ENCODE measurements around the gene ENTPD5.
A peak's percentile ranks its signal among the peaks of the same experiment; 100 is the strongest.
"Not testable (repeated sequence)": the region's sequence is repeated elsewhere in the genome, so short reads cannot be mapped to it uniquely, and the experiment has no call there.

ENTPD5 gene

DNA sequence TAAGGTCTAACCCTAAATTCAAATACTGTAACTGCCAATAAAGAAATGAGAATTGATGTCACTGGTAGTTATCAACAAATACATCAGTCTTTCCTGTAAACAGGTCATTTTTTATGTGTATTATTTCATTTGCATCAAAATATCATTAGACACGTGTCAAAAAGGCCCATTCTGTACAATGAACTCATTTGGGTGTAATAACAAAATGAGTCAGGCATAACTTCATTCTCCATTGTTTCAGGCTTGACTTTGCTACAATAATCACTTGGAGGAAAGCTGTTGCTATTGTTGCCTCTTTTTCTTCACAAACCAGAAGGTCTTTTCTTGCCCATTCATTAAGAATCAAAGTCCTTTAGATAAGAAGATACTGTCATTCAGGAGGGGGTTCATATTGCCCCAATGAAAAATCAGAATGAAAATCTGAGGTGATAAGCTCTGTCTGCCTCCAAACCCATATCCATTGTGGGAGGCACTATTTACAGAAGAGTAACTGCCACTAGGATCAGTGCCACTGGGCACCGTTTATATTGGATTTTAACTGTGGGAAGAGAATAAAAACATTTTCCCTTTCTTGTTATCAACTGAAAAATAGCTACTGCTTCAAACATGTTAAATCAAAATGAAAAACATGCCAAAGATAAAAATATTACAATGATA lies 10.1 kb downstream of the ENTPD5 start:
- no peak for DNase-seq (ENCODE audit: low read depth in 1 of 2, low spot score in 1 of 2)

DNA sequence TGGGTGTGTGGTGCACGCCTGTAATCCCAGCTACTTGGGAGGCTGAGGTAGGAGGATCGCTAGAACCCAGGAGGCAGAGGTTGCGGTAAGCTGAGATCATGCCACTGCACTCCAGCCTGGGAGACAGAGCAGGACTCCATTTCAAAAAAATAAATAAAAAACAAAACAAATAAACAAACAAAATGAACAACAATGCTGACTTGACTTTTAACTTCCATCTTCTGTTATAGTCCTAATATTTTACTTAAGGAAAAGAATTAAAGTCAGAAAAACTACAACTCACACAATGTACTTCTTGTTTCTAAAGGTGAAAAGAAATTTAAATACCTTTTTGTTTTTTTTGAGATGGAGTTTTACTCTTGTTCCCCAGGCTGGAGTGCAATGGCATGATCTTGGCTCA lies 13.4 kb downstream of the ENTPD5 start:
- DNase-seq (ENCODE audit: low read depth in 1 of 2, low spot score in 1 of 2): not testable (repeated sequence)

DNA sequence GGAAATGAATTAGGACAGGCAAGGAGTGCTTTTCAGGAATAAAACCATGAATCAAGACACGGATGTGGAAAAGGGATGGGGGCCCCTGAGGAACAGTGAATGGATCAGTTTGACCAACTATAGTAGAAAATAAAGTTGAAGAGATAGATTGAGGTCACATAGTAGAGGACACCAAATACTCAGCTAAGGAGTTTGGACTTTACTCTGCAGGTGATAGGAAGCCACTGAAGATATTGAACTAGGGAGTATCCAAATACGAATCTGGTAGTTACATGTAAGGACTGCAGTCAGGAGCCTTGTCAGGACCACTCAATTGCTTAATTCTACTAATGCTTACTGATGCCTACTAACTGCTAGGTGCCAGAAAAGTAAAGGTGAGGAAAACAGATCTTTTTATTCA lies 20.4 kb downstream of the ENTPD5 start:
- DNase-seq (ENCODE audit: low read depth in 1 of 2, low spot score in 1 of 2): no peak

DNA sequence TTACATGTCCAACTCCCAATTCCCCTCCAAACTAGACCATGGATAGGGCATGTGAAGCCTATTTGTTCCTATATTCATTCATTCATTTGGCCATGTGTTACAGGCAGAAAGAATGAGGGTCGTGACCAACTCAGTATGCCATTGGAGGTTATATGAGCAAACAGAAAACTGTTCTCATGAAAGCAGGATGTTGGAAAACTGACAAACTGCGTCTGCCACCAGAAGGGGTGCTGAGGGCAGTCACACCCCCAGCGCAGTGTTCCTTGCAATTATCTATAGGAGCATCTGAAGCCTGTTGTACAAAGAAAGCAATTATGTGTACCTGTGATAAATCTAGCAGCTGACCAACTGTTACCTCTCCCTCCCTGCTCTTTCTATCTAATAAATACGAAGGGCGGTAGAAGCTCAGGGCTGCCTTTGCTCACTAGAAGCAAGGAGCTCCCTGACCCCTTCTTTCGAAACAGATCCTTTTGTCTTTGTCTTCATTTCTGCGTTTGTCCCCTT lies 21.1 kb downstream of the ENTPD5 start:
- DNase-seq (ENCODE audit: low read depth in 1 of 2, low spot score in 1 of 2): no peak

DNA sequence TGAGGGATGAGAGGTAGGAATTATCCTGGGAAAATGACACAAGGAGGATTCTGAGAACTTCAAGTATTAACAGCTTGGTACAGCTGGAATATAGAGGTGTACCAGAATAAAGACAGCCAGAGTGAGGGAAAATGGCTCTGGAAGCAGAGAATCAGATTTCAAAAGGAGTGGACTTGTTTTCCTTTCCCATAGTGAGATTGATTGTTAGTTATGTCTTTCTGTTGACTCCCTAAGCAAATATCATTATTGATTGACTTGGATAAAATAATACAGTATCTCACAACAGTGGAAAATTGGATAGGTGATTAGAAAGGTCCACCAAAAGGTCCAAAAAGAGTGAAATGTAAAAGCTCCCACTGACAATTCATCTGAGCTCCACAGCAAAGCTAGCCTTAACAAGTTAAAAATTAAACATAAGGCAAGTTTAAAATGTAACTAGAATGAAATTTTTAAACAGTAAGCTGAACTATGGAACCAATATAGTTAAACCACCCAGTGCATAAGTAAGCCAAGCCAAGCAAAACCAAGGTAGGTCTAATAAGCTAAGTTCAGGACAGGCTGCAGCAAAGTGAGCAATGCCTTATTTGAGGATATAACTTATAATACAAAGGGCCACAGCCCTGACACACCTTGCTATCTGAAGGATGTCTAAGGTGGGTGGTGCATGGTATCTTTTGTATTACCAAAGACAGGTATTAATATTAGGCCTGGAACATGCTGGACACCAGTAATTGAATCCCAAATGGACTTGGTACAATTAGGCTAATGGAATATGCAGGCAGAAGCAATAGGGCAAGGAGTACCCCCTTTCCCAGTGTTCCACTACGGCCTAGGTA lies 21.8 kb downstream of the ENTPD5 start:
- DNase-seq (ENCODE audit: low read depth in 1 of 2, low spot score in 1 of 2): no peak

DNA sequence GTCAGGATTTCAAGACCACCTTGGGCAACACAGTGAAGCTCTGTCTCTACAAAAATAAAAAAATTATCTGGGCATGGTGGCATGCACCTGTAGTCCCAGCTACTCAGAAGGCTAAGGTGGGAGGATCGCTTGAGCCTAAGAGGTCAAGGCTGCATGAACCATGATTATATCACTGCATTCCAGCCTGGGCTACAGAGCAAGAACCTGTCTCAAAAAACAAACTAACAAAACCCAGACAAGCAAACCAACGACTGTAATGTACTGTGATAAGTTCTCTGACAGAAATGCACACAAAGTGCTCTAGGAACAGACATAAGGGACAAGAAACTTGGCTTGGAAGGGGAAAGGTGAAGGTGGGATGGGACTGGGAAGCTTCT lies 22.4 kb downstream of the ENTPD5 start:
- DNase-seq (ENCODE audit: low read depth in 1 of 2, low spot score in 1 of 2): no peak

DNA sequence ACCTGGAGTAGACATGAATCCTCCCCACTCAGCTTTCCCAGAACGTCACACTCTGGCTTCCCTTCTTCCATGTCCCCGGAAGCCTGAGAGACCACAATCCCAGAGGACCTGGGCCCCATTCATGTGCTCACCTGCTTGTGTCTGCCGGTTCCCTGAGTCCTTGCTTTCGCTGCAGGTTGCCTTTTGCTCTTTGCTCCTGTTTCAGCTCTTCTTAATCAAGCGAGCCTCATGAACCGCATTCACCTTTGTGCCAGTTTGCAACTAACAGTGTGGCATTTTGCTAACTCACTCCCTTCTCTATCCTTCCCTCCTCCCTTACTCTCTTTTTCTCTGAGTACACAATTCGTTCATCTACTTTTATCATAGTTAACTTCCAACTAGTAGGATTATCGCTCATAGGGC lies 23.1 kb downstream of the ENTPD5 start:
- DNase-seq (ENCODE audit: low read depth in 1 of 2, low spot score in 1 of 2): no peak

DNA sequence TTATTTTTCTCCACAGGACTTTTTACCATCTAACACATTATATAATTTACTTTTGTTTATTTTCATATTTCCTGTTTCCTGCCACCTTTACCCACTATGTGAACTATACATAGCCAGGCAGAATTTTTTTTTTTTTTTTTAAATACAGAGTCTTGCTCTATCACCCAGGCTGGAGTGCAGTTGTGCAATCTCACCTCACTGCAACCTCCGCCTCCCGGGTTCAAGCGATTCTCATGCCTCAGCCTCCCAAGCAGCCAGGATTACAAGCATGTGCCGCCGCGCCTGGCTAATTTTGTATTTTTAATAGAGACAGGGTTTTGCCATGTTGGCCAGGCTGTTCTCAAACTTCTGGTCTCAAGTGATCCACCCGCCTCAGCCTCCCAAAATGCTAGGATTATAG lies 24.2 kb downstream of the ENTPD5 start:
- not testable (repeated sequence) for DNase-seq (ENCODE audit: low read depth in 1 of 2, low spot score in 1 of 2)

DNA sequence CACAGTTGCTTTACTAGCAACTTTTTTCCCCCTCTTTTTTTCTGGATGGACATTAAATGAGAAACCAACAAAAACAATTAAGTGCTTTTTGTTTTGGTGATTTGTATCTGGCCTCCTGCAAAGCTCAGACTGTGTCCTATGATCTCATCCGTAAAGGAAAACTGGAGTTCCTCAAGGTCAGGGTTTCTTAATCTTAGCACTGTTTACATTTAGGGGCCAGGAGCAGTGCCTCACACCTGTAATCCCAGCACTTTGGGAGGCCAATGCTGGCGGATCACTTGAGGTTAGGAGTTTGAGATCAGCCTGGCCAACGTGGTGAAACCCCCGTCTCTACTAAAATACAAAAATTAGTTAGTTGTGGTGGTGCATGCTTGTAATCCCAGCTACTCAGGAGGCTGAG lies 28.0 kb downstream of the ENTPD5 start:
- no peak for DNase-seq (ENCODE audit: low read depth in 1 of 2, low spot score in 1 of 2)

DNA sequence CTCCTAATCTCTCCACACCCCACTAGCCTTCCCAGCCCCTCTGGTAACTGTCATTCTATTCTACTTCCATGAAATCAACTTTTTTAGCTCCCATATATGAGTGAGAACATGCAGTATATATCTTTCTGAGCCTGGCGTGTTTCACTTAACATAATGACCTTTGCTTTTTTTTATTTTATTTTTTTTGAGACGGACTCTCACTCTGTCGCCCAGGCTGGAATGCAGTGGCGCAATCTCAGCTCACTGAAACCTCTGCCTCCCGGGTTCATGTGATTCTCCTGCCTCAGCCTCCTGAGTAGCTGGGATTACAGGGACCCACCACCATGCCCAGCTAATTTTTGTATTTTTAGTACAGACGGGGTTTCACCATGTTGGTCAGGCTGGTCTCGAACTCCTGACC lies 30.4 kb downstream of the ENTPD5 start:
- not testable (repeated sequence) for DNase-seq (ENCODE audit: low read depth in 1 of 2, low spot score in 1 of 2)

DNA sequence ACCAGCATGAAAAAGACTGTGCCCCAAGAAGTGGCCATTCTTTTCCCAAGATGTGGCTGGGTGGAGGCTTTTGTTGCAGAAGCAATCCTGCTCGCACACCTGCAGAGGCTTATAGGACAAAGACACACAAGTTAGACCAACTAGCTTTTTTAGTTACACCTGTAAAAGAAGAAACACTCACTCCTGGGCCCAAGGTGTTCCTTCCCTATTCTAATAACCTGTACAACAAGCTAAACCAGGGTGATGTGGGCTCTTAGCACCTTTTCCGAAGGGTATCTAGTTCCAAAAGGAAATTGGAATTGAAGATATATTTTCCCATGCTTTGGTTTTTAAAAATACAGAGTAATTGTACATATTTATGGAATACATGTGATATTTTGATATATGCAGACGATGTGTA lies 31.0 kb downstream of the ENTPD5 start:
- no peak for DNase-seq (ENCODE audit: low read depth in 1 of 2, low spot score in 1 of 2)

DNA sequence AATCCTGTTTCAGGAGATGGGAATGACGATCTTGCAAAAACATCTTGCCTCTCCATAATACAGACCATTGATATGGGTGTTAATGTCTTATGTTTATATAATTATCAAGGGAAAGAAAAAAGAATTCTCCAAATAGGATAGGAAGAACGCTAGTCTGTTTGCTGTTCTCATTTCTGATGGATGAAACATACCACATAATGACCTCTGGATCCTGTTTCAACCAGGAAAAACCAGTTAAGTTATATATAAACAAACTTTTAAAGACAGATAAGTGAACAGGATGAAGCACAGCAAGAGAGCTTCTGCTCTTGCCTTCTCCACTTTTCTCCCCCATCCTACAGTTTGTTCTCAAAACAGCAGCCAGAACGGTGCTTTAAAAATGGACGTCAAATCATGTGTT lies 41.2 kb downstream of the ENTPD5 start:
- DNase-seq (ENCODE audit: low read depth in 1 of 2, low spot score in 1 of 2): no peak

DNA sequence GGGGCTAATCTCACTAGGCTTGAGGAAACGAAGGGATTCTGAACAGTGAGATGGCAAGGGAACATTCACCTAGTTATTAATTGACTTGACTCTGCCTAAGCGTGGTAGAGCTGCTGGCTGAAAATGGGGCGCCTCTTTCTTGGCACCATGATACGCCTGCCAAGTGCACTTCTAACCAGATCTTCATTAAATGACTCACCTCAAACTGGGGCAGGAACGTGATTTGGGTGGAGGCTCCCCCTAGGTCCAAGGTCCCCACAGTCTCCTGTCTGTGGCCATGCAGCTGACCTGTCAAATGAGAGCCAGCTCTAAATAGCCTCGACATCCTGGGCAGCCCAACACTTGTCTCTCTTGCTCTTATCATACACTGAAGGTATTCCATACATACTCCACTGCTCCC lies 43.0 kb downstream of the ENTPD5 start:
- no peak for DNase-seq (ENCODE audit: low read depth in 1 of 2, low spot score in 1 of 2)

DNA sequence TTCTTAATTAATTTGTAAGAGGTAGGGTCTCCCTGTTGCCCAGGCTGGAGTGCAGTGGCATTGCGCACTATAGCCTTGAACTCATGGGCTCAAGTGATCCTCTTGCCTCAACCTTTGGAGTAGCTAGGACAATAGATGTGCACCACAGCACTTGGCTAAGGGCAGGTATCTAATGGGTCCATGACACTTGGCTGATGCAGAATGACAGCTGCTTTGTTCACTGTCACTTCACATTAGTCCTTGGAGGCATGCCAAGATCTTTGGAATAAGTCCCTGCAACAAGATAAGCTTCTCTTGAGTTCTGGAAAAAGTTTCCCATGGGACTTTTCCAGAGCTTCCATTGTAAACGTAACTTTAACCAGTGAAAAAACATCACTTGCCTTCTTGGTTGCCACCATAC lies 45.6 kb downstream of the ENTPD5 start:
- DNase-seq (ENCODE audit: low read depth in 1 of 2, low spot score in 1 of 2): no peak

DNA sequence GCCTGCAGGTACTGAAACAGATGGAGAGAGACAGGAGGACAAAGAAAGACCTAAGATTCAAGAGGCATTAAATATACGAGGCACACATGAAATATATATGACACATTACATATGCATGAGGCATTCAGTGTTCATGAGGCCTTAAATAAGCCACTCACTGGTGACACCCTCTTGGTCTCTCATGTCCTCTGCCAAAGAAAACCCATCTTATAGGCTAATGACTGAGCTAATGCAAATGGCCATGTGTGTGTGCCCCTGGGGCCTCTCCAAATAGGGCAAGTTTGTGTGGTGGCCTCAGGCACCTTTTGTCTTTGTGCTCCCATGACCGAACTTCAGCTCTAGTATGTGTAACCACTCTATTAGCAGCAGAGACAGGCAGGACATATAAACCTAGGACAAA lies 50.2 kb downstream of the ENTPD5 start:
- no peak for DNase-seq (ENCODE audit: low read depth in 1 of 2, low spot score in 1 of 2)

DNA sequence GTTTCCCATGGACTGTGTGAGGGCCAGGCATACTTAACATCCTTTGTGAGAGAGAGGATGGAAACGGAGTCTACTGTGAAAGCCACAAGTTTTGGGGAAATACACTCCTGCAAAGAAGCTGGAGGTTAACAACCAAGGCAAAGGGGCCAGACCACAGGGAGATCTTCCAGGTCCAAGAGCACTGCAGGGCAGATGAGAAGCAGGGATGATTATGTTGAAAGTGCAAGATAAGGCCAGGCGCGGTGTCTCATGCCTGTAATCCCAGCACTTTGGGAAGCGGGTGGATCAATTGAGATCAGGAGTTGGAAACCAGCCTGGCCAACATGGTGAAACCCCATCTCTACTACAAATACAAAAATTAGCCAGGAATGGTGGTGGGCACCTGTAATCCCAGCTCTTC lies 53.9 kb downstream of the ENTPD5 start:
- DNase-seq (ENCODE audit: low read depth in 1 of 2, low spot score in 1 of 2): no peak

DNA sequence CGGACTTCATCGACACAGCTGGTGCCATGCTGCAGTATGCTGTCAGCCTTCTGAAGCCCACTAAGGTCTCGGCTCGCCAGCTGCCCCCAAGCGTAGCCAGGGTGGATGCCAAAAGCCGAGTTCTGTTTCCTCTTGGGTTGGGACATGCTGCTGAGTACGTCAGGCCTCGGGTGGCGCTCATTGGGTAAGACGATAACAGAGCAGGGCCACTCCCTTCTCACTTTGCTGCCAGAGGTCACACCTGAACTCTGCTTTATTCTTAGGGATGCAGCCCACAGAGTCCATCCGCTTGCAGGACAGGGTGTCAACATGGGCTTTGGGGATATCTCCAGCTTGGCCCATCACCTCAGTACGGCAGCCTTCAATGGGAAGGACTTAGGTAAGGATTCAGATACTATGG lies 57.9 kb downstream of the ENTPD5 start:
- DNase-seq (ENCODE audit: low read depth in 1 of 2, low spot score in 1 of 2): no peak

DNA sequence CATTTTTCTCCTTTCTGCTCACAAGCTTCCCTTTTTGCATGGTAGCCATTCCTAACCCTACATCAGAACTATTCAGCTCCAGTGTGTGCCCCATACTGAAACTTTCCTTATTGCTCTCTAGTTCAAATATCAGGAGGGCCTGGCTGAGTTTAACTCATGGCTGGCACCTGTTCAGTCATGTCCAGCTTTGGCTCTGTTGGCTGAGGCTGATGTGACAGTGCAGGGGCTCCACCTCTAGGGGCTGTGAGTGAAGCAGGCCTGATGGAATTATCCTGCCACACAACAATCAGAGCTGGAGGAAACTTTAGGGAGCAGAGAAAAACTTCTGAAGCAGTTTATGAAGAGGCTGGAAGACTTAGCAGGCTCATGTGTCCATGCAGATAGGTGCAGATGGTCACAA lies 60.5 kb downstream of the ENTPD5 start:
- no peak for DNase-seq (ENCODE audit: low read depth in 1 of 2, low spot score in 1 of 2)

DNA sequence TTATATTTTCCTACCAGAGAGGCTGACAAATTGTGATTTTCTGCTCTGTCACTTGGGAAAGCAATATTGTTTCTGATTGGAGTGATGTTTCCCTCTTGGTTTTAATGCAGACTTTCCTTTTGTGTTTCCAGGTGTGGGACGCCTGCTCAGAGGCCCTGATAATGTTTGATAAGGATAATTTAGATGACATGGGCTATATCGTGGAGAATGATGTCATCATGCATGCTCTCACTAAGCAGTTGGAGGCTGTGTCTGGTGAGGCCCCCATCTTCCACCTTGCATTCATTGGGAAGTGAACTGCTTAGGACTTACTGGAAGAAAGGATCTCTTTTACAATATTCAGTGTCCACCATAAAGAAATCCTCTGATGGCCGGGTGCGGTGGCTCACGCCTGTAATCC lies 63.4 kb downstream of the ENTPD5 start:
- no peak for DNase-seq (ENCODE audit: low read depth in 1 of 2, low spot score in 1 of 2)

DNA sequence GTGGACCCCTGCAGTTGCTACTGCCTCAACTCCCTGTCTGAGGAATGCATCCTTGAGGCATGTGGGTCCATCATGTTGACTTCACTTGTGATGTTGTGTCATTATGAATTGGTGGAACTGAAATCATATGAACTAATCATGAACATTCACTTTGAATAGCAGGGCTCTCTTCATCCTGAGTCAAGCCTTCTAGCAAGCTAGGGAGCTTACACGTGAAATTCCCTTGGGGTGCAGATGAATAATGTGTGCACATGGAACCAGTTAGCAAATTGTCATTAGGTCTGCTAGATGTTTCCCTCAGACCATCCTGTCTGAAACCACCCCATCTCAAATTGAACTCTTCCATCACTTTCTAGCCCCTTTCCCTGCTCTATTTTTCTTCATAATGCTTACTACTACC lies 65.4 kb downstream of the ENTPD5 start:
- DNase-seq (ENCODE audit: low read depth in 1 of 2, low spot score in 1 of 2): no peak

DNA sequence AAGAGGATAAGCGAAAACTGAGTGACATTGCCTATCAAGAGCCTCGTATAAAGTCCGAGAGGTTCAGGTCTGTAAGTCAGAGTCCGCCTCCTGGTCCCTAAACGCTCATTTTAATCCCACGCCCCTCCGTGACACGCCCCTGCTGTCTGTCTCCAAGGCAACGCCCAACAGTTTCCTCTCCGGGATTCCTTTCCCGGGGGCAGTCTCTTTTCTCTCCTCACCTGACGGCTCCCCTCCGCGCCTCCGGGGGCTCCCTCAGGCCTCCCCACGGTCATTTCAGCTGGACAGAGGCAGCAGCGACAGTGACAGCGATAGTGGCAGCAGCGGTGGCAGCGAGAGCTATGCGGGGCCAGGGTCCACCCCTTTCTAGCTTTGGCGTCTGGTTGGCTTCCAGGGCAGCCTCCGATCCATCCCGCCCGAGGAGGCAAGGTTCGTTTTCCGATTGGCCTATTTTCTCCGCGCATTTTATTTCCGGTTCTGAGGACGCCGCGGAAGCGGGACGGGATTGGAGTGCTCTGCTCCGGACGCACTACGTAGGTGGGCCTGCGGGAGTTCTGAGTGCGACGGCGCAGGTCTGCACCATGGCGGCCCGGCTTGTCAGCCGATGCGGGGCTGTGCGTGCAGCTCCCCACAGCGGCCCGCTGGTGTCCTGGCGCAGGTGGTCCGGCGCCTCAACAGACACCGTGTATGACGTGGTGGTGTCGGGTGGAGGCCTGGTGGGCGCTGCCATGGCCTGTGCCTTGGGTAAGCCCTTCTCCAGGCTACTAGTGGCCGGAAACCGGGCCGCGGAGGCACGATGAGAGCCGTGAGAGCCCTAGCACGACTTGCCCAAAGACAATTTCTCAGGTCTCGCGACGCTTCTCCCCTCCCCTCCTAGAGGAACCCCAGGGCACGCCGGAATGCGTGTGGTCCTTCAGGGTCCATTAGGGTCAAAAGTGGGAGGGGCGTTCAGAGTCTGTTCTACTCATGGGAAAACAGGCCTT lies 69.0 kb downstream of the ENTPD5 start, which contains the start of the genes COQ6 and FAM161B:
Gene COQ6 (plus strand): TSS at position 551 of the 983 bp plus-strand sequence. CDS start 31 bp downstream, at position 582.
Gene FAM161B (minus strand): TSS at position 343 of the 983 bp plus-strand sequence. CDS start 68 bp downstream, at position 275.
- peak; percentile 77 to 82 for DNase-seq (ENCODE audit: low read depth in 1 of 2, low spot score in 1 of 2)
